Ishikawa (cell line): ENCODE data around the gene STAG1.

Experiments used
- CEBPB ChIP-seq: IDR thresholded peaks from 2 replicates; pipeline ENCODE4 v1.6.1; 2012
- CREB1 ChIP-seq: IDR thresholded peaks from 2 replicates; pipeline ENCODE4 v1.6.1; 2012; ENCODE audit warnings: low read depth
- EGR1 ChIP-seq: IDR thresholded peaks from 2 replicates; pipeline ENCODE4 v1.6.1; 2012
- EP300 ChIP-seq: IDR thresholded peaks from 2 replicates; pipeline ENCODE4 v1.6.1; 2012; ENCODE audit warnings: borderline replicate concordance
- FOXM1 ChIP-seq: IDR thresholded peaks from 2 replicates; pipeline ENCODE4 v1.6.1; 2012; ENCODE audit warnings: low read depth, borderline replicate concordance
- NFIC ChIP-seq: IDR thresholded peaks from 2 replicates; pipeline ENCODE4 v1.6.1; 2012
- RAD21 ChIP-seq: IDR thresholded peaks from 2 replicates; pipeline ENCODE4 v1.6.1; 2012; ENCODE audit warnings: low read depth
- REST ChIP-seq: IDR thresholded peaks from 2 replicates; pipeline ENCODE4 v1.6.1; 2012; ENCODE audit warnings: low read depth, mild to moderate bottlenecking
- TAF1 ChIP-seq: IDR thresholded peaks from 2 replicates; pipeline ENCODE4 v1.6.1; 2012; ENCODE audit warnings: low read depth, mild to moderate bottlenecking
- TCF12 ChIP-seq: IDR thresholded peaks from 2 replicates; pipeline ENCODE4 v1.6.1; 2012; ENCODE audit warnings: low read depth
- TEAD4 ChIP-seq: IDR thresholded peaks from 2 replicates; pipeline ENCODE4 v1.6.1; 2012
- YY1 ChIP-seq: IDR thresholded peaks from 2 replicates; pipeline ENCODE4 v1.6.1; 2012; ENCODE audit warnings: low read depth
- ZBTB7A ChIP-seq: IDR thresholded peaks from 2 replicates; pipeline ENCODE4 v1.6.1; 2012; ENCODE audit warnings: low read depth
- TF ChIP-seq, protein P1 (sequence below): IDR thresholded peaks from 2 replicates; pipeline ENCODE4 v1.6.1; 2012
- TF ChIP-seq, protein P2 (sequence below): IDR thresholded peaks from 2 replicates; pipeline ENCODE4 v1.6.1; 2012

Gene STAG1

DNA sequence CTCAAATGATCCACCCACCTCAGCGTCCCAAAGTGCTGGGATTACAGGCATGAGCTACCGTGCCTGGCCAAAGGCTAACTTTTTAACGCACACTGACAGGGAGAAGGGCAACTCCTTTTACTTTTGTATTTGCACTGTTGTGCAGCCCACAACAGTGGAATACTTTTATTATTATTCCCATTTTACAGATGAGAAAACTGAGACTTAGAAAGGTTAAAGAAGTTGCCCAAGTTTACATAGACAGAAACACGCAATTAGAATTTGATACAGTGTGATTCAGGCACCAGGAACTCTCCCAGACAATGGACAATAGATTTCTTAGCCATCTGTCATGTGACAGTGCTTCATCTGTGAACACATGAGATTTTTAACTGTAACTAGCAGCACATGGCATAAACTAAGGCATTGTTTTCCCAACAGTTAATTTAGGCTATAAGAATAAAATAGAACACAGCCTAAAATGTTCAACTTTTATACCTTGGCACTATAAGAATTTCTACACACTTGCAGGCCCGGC is 18.8 kb downstream of the STAG1 start:
- TF ChIP-seq YY1 (no peak), TCF12 (no peak), CEBPB (no peak), NFIC (no peak), REST (no peak), RAD21 (no peak), FOXM1 (no peak), EP300 (no peak), CREB1 (no peak), TEAD4 (no peak), EGR1 (no peak)
- TF ChIP-seq, protein P1, sequence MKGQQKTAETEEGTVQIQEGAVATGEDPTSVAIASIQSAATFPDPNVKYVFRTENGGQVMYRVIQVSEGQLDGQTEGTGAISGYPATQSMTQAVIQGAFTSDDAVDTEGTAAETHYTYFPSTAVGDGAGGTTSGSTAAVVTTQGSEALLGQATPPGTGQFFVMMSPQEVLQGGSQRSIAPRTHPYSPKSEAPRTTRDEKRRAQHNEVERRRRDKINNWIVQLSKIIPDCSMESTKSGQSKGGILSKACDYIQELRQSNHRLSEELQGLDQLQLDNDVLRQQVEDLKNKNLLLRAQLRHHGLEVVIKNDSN: no peak
- TF ChIP-seq, protein P2, sequence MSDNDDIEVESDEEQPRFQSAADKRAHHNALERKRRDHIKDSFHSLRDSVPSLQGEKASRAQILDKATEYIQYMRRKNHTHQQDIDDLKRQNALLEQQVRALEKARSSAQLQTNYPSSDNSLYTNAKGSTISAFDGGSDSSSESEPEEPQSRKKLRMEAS: no peak

- TF ChIP-seq TAF1 (no peak), CEBPB (no peak), FOXM1 (no peak), TEAD4 (no peak), CREB1 (no peak), RAD21 (no peak), NFIC (no peak), TCF12 (no peak), YY1 (no peak), ZBTB7A (no peak)
- TF ChIP-seq, protein P1: no peak
- TF ChIP-seq, protein P2: no peak
Measured at GRCh38 chr3:136731274-136731884, 20.8 kb downstream of the STAG1 start.

- TF ChIP-seq TEAD4 (no peak), ZBTB7A (no peak), EGR1 (no peak), TAF1 (no peak), TCF12 (no peak), FOXM1 (no peak), EP300 (no peak), CREB1 (no peak), NFIC (no peak), YY1 (no peak), RAD21 (no peak), REST (no peak), CEBPB (no peak)
- TF ChIP-seq, protein P1: no peak
- TF ChIP-seq, protein P2: no peak
Measured at GRCh38 chr3:136730595-136731273, 21.4 kb downstream of the STAG1 start.

DNA sequence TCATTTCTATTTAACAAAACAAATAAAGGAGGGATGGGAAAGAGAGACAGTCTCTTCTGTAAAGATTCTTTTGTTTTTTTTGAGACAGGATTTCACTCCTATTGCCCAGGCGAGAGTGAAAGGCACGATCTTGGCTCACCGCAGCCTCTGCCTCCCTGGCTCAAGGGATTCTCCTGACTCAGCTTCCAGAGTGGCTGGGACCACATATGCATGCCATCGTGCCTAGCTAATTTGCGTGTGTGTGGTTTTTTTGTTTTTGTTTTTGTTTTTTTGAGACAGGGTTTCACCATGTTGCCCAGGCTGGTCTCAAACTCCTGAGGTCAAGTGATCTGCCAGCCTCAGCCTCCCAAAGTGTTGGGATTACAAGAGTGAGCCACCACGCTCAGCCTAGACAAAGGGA is 23.3 kb downstream of the STAG1 start:
- no peak for TF ChIP-seq CEBPB

GRCh38 chr3:136728473-136728872 is 23.7 kb downstream of the STAG1 start:
- TF ChIP-seq CREB1 (no peak), TEAD4 (no peak), ZBTB7A (no peak), YY1 (no peak), RAD21 (no peak), FOXM1 (no peak), CEBPB (no peak), REST (no peak), TAF1 (no peak), NFIC (no peak), TCF12 (no peak), EP300 (no peak), EGR1 (no peak)
- TF ChIP-seq, protein P2: no peak
- TF ChIP-seq, protein P1: no peak
